A549 (cell line): Measurements from ENCODE around the gene MBNL2. TPM values are rescaled to one million over a fixed set of nuclear protein-coding genes. Genes with fewer than 3 reads are reported as not detected.

Source experiments
- ATAC-seq, 2 experiments: fragments of 200-7000 bp in 1 of 2; fragments of >200 bp in 1 of 2; cut with Nextera tagmentation in 1 of 2; cut with Tn5 transposase in 1 of 2; 3 replicates each; pipeline versions ENCODE4 v1.8.0 to v1.9.1; 2018 to 2020; ENCODE audit warnings: mild to moderate bottlenecking in 1 of 2, moderate library complexity in 1 of 2
- CTCF ChIA-PET: fragments of 300-600 bp; sonication (Branson Sonifier 250); formaldehyde crosslinking; extraction: SDS; loops from one replicate; lab custom pipeline; 2021; ENCODE audit warnings: antibody characterized with exemption, inconsistent platforms; lab: Yijun Ruan, JAX
- POLR2A ChIA-PET: fragments of 350-600 bp; formaldehyde crosslinking; extraction: SDS; loops from one replicate; lab custom pipeline; 2021; ENCODE audit warnings: antibody characterized with exemption, inconsistent platforms; lab: Yijun Ruan, JAX
- DNase-seq, 2 experiments: peaks; one replicate each; pipeline versions ENCODE4 v3.0.0 to v3.0.0-alpha.2; 2011 to 2016; ENCODE audit warnings: low read depth in 1 of 2, low spot score in 1 of 2
- FAIRE-seq: peaks from 2 replicates; lab custom pipeline; 2011; peaks lifted over from hg19 to GRCh38; lab: Jason Lieb, UNC
- H3K27ac ChIP-seq, 2 experiments: fragments of >200 bp; sonication (Bioruptor Twin); formaldehyde crosslinking; 3 replicates each; pipeline ENCODE4 v1.5.1; 2016 to 2017
- H3K4me1 ChIP-seq: fragments of >200 bp; sonication (Bioruptor Twin); formaldehyde crosslinking; 3 replicates; pipeline ENCODE4 v1.6.1; 2016
- H3K4me2 ChIP-seq: fragments of >200 bp; sonication (Bioruptor Twin); formaldehyde crosslinking; 3 replicates; pipeline ENCODE4 v1.6.1; 2016
- H3K4me3 ChIP-seq: fragments of >200 bp; sonication (Bioruptor Twin); formaldehyde crosslinking; 3 replicates; pipeline ENCODE4 v1.5.1; 2016
- H3K9me3 ChIP-seq: fragments of >200 bp; sonication (Bioruptor Twin); formaldehyde crosslinking; 3 replicates; pipeline ENCODE4 v1.6.1; 2016
- CBX8 ChIP-seq: fragments of 200-600 bp; sonication (generic); IDR thresholded peaks from 2 replicates; pipeline ENCODE4 v1.6.1; 2016
- CHD2 ChIP-seq: fragments of 150-350 bp; IDR thresholded peaks from 2 replicates; pipeline ENCODE4 v1.6.1; 2014; ENCODE audit warnings: low read length; ENCODE audit not compliant: partially characterized antibody
- EHMT2 ChIP-seq: fragments of 200-600 bp; sonication (generic); IDR thresholded peaks from 2 replicates; pipeline ENCODE4 v1.6.1; 2016; ENCODE audit warnings: antibody characterized with exemption, low read depth, mild to moderate bottlenecking, moderate library complexity
- EP300 ChIP-seq, 2 experiments: fragments of >200 bp; sonication (Bioruptor Twin); formaldehyde crosslinking; IDR thresholded peaks; 2 replicates in 1 of 2; 3 replicates in 1 of 2; pipeline ENCODE4 v1.6.1; 2016 to 2017
- ESRRA ChIP-seq: fragments of 150-350 bp; IDR thresholded peaks from 2 replicates; pipeline ENCODE4 v1.6.1; 2014; ENCODE audit warnings: mild to moderate bottlenecking, low read length, borderline replicate concordance
- FOSB ChIP-seq: fragments of 250-450 bp; sonication (Bioruptor Pico); IDR thresholded peaks from 2 replicates; pipeline ENCODE4 v1.5.0; 2020; ENCODE audit warnings: mild to moderate bottlenecking, moderate library complexity
- FOSL2 ChIP-seq, 2 experiments: fragments of 450-650 bp in 1 of 2; fragments of >200 bp in 1 of 2; sonication (Bioruptor Twin) in 1 of 2; formaldehyde crosslinking; IDR thresholded peaks; 2 replicates each; pipeline versions ENCODE4 v1.5.0 to v1.6.1; 2016 to 2020; ENCODE audit warnings: mild to moderate bottlenecking in 1 of 2, moderate library complexity in 1 of 2
- HOXA7 ChIP-seq: fragments of 250-450 bp; sonication (Bioruptor Pico); IDR thresholded peaks from 2 replicates; pipeline ENCODE4 v1.5.0; 2020; ENCODE audit warnings: mild to moderate bottlenecking, moderate library complexity
- JUN ChIP-seq, 2 experiments: fragments of >200 bp; sonication (Bioruptor Twin); formaldehyde crosslinking; IDR thresholded peaks; 2 replicates in 1 of 2; 3 replicates in 1 of 2; pipeline ENCODE4 v1.6.1; 2016 to 2017
- JUNB ChIP-seq: fragments of >200 bp; sonication (Bioruptor Twin); formaldehyde crosslinking; IDR thresholded peaks from 2 replicates; pipeline ENCODE4 v1.6.1; 2016
- MAFK ChIP-seq: fragments of 450-650 bp; IDR thresholded peaks from 2 replicates; pipeline ENCODE4 v1.6.1; 2014; ENCODE audit not compliant: partially characterized antibody
- MAZ ChIP-seq: fragments of 150-350 bp; IDR thresholded peaks from 2 replicates; pipeline ENCODE4 v1.6.1; 2014; ENCODE audit warnings: antibody characterized with exemption, low read depth, low read length, borderline replicate concordance
- NPAS2 ChIP-seq: fragments of 250-450 bp; sonication (Bioruptor Pico); IDR thresholded peaks from 2 replicates; pipeline ENCODE4 v1.8.0; 2022; ENCODE audit warnings: mild to moderate bottlenecking, moderate library complexity, borderline replicate concordance
- NR3C1 ChIP-seq: fragments of >200 bp; sonication (Bioruptor Twin); formaldehyde crosslinking; IDR thresholded peaks from 3 replicates; pipeline ENCODE4 v1.6.1; 2017
- POLR2A ChIP-seq: IDR thresholded peaks from 2 replicates; pipeline ENCODE4 v1.6.1; 2012; ENCODE audit warnings: mild to moderate bottlenecking, low read length
- RCOR1 ChIP-seq: fragments of 150-350 bp; IDR thresholded peaks from 2 replicates; pipeline ENCODE4 v1.6.1; 2014; ENCODE audit warnings: antibody characterized with exemption, low read length, low read depth
- RNF2 ChIP-seq: fragments of 200-600 bp; sonication (generic); IDR thresholded peaks from 2 replicates; pipeline ENCODE4 v1.6.1; 2016; ENCODE audit warnings: low read depth, mild to moderate bottlenecking, antibody characterized with exemption, moderate library complexity, borderline replicate concordance
- ZC3H11A ChIP-seq: fragments of 450-650 bp; IDR thresholded peaks from 2 replicates; pipeline ENCODE4 v1.6.1; 2014; ENCODE audit warnings: antibody characterized with exemption, mild to moderate bottlenecking
- WGBS: methylation state at CpG from one replicate; pipeline ENCODE4 v1.1.6; 2017; ENCODE audit errors: missing lambda C conversion rate; 5-methylcytosine and 5-hydroxymethylcytosine counted together
- polyA plus RNA-seq, 4 experiments: library from polyadenylated mRNA; depleted of rRNA in 3 of 4; stranded (reverse); fragments of >200 nt; fragmentation: RNase III in 1 of 4; extraction: RNeasy Plus Mini Kit Qiagen cat#74134 plus additional on column Dnase treatment in 1 of 4; gene quantifications; 2 replicates in 3 of 4; 3 replicates in 1 of 4; pipeline ENCODE4 v1.2.3, GENCODE V29; 2011 to 2017
- TF ChIP-seq, protein P1 (sequence below): fragments of 200-600 bp; sonication (generic); IDR thresholded peaks from 2 replicates; pipeline ENCODE4 v1.6.1; 2016; ENCODE audit warnings: antibody characterized with exemption, mild to moderate bottlenecking, moderate library complexity
- TF ChIP-seq, protein P2 (sequence below): fragments of >200 bp; sonication (Bioruptor Twin); formaldehyde crosslinking; IDR thresholded peaks from 3 replicates; pipeline ENCODE4 v1.6.1; 2016
- TF ChIP-seq, protein P3 (sequence below): fragments of 250-450 bp; sonication (Bioruptor Pico); IDR thresholded peaks from 2 replicates; pipeline ENCODE4 v1.5.0; 2021; ENCODE audit warnings: mild to moderate bottlenecking, moderate library complexity, borderline replicate concordance
- TF ChIP-seq, protein P4 (sequence below): IDR thresholded peaks from 2 replicates; pipeline ENCODE4 v1.6.1; 2012
- TF ChIP-seq, protein P5 (sequence below): fragments of >200 bp; sonication (Bioruptor Twin); formaldehyde crosslinking; IDR thresholded peaks from 2 replicates; pipeline ENCODE4 v1.6.1; 2016

Gene MBNL2
- polyA plus RNA-seq, 2 of the 4 experiments (the other 2 are of a cell fraction), result 18.7 to 20.6 TPM

DNA sequence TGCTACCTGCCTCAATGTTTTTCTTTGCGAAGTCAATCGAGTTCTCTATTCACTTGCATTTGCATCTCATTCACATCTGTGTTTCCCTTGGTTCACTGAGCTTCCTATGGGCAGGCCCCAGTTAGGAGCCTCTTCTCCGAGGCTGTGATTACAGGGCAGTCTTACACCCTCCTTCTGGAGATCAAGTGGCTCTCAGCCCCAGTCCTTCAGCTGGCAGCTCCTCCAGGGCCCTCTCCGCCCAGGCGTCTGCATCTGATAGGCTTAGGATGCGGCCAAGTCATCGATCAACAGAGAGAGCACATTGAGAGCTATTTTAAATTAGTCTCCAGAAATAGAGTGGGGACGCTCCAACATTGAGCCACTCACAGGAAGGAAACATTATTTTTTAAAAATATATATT lies 44.2 kb downstream of the MBNL2 start (continued):
- TF ChIP-seq MAFK (no peak), EP300 (IDR thresholded peaks at IDR 0.05) (no peak), MAZ (no peak), EHMT2 (no peak)
- TF ChIP-seq, protein P1, sequence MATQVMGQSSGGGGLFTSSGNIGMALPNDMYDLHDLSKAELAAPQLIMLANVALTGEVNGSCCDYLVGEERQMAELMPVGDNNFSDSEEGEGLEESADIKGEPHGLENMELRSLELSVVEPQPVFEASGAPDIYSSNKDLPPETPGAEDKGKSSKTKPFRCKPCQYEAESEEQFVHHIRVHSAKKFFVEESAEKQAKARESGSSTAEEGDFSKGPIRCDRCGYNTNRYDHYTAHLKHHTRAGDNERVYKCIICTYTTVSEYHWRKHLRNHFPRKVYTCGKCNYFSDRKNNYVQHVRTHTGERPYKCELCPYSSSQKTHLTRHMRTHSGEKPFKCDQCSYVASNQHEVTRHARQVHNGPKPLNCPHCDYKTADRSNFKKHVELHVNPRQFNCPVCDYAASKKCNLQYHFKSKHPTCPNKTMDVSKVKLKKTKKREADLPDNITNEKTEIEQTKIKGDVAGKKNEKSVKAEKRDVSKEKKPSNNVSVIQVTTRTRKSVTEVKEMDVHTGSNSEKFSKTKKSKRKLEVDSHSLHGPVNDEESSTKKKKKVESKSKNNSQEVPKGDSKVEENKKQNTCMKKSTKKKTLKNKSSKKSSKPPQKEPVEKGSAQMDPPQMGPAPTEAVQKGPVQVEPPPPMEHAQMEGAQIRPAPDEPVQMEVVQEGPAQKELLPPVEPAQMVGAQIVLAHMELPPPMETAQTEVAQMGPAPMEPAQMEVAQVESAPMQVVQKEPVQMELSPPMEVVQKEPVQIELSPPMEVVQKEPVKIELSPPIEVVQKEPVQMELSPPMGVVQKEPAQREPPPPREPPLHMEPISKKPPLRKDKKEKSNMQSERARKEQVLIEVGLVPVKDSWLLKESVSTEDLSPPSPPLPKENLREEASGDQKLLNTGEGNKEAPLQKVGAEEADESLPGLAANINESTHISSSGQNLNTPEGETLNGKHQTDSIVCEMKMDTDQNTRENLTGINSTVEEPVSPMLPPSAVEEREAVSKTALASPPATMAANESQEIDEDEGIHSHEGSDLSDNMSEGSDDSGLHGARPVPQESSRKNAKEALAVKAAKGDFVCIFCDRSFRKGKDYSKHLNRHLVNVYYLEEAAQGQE, result no peak

DNA sequence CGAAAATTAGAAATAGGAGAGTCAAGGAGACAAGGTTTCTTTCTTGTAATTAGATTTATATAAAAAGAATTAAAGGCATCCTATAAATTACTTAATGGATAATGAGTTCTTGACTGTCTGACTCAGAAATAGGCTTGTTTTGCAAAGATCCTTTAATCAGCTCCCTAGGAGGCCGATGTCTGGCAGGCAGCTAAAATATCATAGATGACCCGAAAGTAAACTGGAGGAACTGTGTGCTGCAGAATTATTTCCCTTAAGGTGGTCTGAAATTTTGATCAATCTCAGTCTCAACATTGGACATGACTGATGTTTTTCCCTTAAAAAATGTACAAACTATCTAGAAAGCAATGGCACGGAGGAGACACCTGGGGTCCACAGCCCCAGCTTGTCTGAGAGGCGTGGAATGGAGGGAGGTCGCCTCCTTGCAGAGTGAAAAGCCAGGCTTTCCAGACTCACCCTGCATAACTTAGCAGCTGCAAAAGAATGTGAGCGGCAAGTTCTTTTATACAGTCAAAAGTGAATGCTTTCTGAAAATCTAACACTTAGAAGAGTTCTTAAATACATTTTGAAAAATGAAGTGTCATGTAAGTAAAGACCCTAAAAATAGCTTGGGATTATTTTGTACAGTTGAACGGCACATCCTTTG lies 44.8 kb downstream of the MBNL2 start:
- Histone ChIP-seq H3K4me2 (peak overlapping the region; percentile 31), H3K4me1 (peaks cover 46% of the 10 kb centered on the region), H3K4me3 (no peak overlapping the region), H3K9me3 (no peaks in the 10 kb centered on the region), H3K27ac (peak overlapping the region in 1 of 2 experiments; percentile 80; a peak in 4 of 6 replicates)
- ATAC-seq, result no peak
- WGBS, result 84% methylated on average over 8 of the region's 8 CpGs
- CTCF ChIA-PET, result no interaction called here
- DNase-seq, result no peak
- FAIRE-seq, result no peak
- no peak for TF ChIP-seq NR3C1
- no peak for TF ChIP-seq ZC3H11A
- POLR2A ChIA-PET, result interaction anchor here (1.5 kb wide), 1 partner anchor 44 kb away, joined by 3 read pairs; no protein-coding TSS in a partner anchor

DNA sequence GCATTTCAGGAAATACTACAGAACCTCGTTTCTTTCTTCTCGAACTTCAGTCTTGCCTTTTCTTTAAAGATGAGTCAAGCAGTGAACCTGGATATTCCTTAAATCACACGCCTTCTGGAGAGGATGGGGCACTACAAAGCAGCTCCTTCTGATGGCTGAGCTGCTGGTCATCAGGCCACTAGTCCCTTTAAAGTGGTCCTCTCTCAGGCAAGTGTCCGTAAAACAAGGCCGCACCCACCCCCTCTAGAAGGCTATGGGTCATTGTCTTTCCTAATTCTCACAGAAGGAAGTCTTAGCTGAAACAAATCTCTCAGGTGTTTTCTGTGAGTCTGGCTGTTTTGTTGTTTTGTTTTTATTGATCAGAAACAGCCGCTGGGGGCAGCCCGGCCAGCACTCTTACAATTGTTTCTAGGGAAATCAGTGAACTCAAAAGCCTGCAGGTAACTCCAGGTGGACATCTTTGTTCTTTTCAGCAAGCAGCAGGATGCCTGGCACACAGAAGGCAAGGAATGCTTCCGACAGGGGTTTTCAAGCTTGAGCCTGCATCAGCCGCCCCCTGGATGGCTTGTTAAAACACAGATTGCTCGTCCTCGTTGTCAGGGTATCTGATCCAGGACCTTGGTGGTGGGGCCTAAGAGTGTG lies 45.4 kb downstream of the MBNL2 start:
- no peak overlapping the region for H3K4me2 ChIP-seq
- TF ChIP-seq EHMT2, result no peak
- TF ChIP-seq, protein P2, sequence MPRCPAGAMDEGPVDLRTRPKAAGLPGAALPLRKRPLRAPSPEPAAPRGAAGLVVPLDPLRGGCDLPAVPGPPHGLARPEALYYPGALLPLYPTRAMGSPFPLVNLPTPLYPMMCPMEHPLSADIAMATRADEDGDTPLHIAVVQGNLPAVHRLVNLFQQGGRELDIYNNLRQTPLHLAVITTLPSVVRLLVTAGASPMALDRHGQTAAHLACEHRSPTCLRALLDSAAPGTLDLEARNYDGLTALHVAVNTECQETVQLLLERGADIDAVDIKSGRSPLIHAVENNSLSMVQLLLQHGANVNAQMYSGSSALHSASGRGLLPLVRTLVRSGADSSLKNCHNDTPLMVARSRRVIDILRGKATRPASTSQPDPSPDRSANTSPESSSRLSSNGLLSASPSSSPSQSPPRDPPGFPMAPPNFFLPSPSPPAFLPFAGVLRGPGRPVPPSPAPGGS, result no peak
- TF ChIP-seq, protein P3, sequence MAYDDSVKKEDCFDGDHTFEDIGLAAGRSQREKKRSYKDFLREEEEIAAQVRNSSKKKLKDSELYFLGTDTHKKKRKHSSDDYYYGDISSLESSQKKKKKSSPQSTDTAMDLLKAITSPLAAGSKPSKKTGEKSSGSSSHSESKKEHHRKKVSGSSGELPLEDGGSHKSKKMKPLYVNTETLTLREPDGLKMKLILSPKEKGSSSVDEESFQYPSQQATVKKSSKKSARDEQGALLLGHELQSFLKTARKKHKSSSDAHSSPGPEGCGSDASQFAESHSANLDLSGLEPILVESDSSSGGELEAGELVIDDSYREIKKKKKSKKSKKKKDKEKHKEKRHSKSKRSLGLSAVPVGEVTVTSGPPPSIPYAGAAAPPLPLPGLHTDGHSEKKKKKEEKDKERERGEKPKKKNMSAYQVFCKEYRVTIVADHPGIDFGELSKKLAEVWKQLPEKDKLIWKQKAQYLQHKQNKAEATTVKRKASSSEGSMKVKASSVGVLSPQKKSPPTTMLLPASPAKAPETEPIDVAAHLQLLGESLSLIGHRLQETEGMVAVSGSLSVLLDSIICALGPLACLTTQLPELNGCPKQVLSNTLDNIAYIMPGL (CRISPR knock-in tag), result no peak
- TF ChIP-seq ESRRA, result no peak
- no peak for TF ChIP-seq NPAS2 (CRISPR knock-in tag)
- no peak for TF ChIP-seq CBX8
- TF ChIP-seq POLR2A, result no peak
- TF ChIP-seq FOSL2 (IDR thresholded peaks at IDR 0.05), result no peak
- no peak for TF ChIP-seq FOSL2 (CRISPR knock-in tag; IDR thresholded peaks at IDR 0.05)
- no peak for TF ChIP-seq HOXA7
- no peak for TF ChIP-seq RCOR1
- TF ChIP-seq, protein P4, sequence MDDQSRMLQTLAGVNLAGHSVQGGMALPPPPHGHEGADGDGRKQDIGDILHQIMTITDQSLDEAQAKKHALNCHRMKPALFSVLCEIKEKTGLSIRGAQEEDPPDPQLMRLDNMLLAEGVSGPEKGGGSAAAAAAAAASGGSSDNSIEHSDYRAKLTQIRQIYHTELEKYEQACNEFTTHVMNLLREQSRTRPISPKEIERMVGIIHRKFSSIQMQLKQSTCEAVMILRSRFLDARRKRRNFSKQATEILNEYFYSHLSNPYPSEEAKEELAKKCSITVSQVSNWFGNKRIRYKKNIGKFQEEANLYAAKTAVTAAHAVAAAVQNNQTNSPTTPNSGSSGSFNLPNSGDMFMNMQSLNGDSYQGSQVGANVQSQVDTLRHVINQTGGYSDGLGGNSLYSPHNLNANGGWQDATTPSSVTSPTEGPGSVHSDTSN, result no peak
- TF ChIP-seq EP300 (IDR thresholded peaks at IDR 0.05), result no peak
- TF ChIP-seq ZC3H11A, result no peak
- no peak for TF ChIP-seq MAZ
- TF ChIP-seq, protein P5, sequence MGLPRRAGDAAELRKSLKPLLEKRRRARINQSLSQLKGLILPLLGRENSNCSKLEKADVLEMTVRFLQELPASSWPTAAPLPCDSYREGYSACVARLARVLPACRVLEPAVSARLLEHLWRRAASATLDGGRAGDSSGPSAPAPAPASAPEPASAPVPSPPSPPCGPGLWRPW, result no peak
- TF ChIP-seq RNF2, result no peak
- no peak for TF ChIP-seq FOSB (CRISPR knock-in tag)
- TF ChIP-seq JUNB, result no peak
- TF ChIP-seq JUN (IDR thresholded peaks at IDR 0.05), result no peak
- no peak for TF ChIP-seq CHD2
- FAIRE-seq, result no peak
- peaks cover 47% of the 10 kb centered on the region for H3K4me1 ChIP-seq
- POLR2A ChIA-PET, result interaction anchor here (1.5 kb wide), 1 partner anchor 45 kb away, joined by 3 read pairs; no protein-coding TSS in a partner anchor
- no peak for DNase-seq
- H3K9me3 ChIP-seq, result no peaks in the 10 kb centered on the region
- no peak overlapping the region for H3K4me3 ChIP-seq
- H3K27ac ChIP-seq, result peak overlapping the region in 1 of 2 experiments; percentile 80; a peak in 3 of 6 replicates
- CTCF ChIA-PET, result interaction anchor here (0.5 to 1.6 kb wide), 2 partner anchors 14 to 42 kb away, joined by 3 to 4 read pairs; no protein-coding TSS in a partner anchor
- no peak for ATAC-seq
- 88% methylated on average over 11 of the region's 11 CpGs for WGBS
